Measurements from ENCODE around the gene KLF2.

DNA sequence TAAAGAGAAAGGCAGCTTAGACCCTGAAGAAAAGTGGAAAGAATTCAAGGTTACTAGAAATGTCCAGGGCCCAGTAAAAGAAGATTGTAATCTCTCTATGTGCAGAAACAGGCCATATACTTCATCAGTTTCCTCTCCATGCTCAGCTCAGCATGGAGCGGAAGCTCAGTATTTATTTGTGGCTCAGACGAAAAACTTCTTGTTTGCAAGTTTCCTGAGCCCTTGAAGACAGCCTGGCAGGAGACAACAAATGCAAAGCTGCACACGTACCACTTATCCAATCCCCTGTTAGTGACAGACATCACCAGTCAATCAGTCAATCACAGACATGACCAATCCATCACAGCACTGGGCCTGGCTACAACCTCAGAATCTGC lies 8.1 kb upstream of the KLF2 start:
- TF ChIP-seq POLR2A (IDR thresholded peaks at IDR 0.05) = no peak
- no peak for TF ChIP-seq CTCF (IDR thresholded peaks at IDR 0.05)

Data from uterus (tissue), 2 donors.